NB4 (cell line): ENCODE measurements around the gene RPS23.
"Not testable (repeated sequence)": the region's sequence is repeated elsewhere in the genome, so short reads cannot be mapped to it uniquely, and the experiment has no call there.

Source experiments
- MYC ChIP-seq: IDR thresholded peaks from 2 replicates; pipeline ENCODE4 v1.6.1; 2011; ENCODE audit warnings: low read depth, low read length
- POLR2A ChIP-seq: IDR thresholded peaks from 2 replicates; pipeline ENCODE4 v1.6.1; 2011; ENCODE audit warnings: mild to moderate bottlenecking; ENCODE audit not compliant: insufficient read length; ENCODE audit errors: extremely low read depth
- TF ChIP-seq, protein P1 (sequence below): IDR thresholded peaks from one replicate; pipeline ENCODE4 v1.5.1; 2012; ENCODE audit warnings: low read depth, low read length
- TF ChIP-seq, protein P2 (sequence below): IDR thresholded peaks from 2 replicates; pipeline ENCODE4 v1.6.1; 2011; ENCODE audit warnings: low read depth, low read length

DNA sequence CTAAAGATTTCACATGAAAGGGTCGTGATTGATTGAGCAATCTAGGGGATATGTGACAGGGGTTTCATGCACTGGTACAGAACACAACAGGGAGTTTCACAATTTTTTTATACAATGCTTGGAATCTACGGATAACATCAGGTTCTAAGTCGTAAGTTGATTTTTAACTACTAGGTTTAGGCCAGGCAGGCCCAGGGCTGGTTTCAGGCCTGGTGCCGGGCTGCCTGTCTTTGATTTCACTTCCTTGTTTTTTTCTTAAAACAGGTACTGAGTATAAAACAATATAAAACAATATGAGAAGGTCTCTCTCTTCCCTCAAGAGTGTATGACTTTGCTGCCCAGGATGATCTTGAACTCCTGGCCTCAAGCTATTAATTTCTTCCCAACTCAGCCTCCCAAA, 4.7 kb downstream of the RPS23 start:
- TF ChIP-seq POLR2A, MYC: not testable (repeated sequence)
- TF ChIP-seq, protein P1, sequence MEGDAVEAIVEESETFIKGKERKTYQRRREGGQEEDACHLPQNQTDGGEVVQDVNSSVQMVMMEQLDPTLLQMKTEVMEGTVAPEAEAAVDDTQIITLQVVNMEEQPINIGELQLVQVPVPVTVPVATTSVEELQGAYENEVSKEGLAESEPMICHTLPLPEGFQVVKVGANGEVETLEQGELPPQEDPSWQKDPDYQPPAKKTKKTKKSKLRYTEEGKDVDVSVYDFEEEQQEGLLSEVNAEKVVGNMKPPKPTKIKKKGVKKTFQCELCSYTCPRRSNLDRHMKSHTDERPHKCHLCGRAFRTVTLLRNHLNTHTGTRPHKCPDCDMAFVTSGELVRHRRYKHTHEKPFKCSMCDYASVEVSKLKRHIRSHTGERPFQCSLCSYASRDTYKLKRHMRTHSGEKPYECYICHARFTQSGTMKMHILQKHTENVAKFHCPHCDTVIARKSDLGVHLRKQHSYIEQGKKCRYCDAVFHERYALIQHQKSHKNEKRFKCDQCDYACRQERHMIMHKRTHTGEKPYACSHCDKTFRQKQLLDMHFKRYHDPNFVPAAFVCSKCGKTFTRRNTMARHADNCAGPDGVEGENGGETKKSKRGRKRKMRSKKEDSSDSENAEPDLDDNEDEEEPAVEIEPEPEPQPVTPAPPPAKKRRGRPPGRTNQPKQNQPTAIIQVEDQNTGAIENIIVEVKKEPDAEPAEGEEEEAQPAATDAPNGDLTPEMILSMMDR: not testable (repeated sequence)
- TF ChIP-seq, protein P2, sequence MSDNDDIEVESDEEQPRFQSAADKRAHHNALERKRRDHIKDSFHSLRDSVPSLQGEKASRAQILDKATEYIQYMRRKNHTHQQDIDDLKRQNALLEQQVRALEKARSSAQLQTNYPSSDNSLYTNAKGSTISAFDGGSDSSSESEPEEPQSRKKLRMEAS: not testable (repeated sequence)
